HepG2 (cell line): ENCODE data around the gene JSRP1. TPM values are rescaled to one million over a fixed set of nuclear protein-coding genes. Genes with fewer than 3 reads are reported as not detected.

Experiments used
- ATAC-seq: fragments of 200-7000 bp; cut with Tn5 transposase; 3 replicates; pipeline ENCODE4 v1.9.1; 2020; ENCODE audit warnings: mild to moderate bottlenecking, moderate library complexity
- BruUV-seq: library from RNA; stranded (reverse); fragments of 400-500 nt; replicated peaks from 2 replicates; lab custom pipeline; 2021; lab: Mats Ljungman, UMichigan
- CTCF ChIA-PET: fragments of 300-600 bp; formaldehyde crosslinking; extraction: SDS; loops from one replicate; lab custom pipeline; 2021; ENCODE audit warnings: low total read pairs, inconsistent platforms, low intra/inter-chr PET ratio; lab: Yijun Ruan, JAX
- POLR2A ChIA-PET: fragments of 350-600 bp; sonication (Branson Sonifier 250); formaldehyde crosslinking; loops from one replicate; lab custom pipeline; 2020; ENCODE audit warnings: antibody characterized with exemption, inconsistent platforms; lab: Yijun Ruan, JAX
- DNase-seq: peaks from one replicate; pipeline ENCODE4 v3.0.0-alpha.2; 2015; ENCODE audit warnings: low spot score
- FAIRE-seq: peaks from 3 replicates; lab custom pipeline; 2011; peaks lifted over from hg19 to GRCh38; lab: Jason Lieb, UNC
- H2AFZ ChIP-seq: one replicate; pipeline ENCODE4 v1.6.1; 2011; ENCODE audit warnings: low read length, inconsistent platforms
- H3K27ac ChIP-seq: fragments of 300-600 bp; 3 replicates; pipeline ENCODE4 v1.8.0; 2011; ENCODE audit warnings: mixed run types, mild to moderate bottlenecking, mixed read lengths, low read length, inconsistent platforms; ENCODE audit not compliant: insufficient read depth; ENCODE audit errors: extremely low read length
- H3K27me3 ChIP-seq, 2 experiments: fragments of 200-600 bp in 1 of 2; 2 replicates in 1 of 2; 3 replicates in 1 of 2; pipeline versions ENCODE4 v1.6.0 to v1.8.0; 2011; ENCODE audit warnings: low read length in 2 of 2, mild to moderate bottlenecking in 2 of 2, moderate library complexity in 2 of 2, inconsistent platforms in 1 of 2; ENCODE audit not compliant: insufficient read depth in 2 of 2, control insufficient read depth in 1 of 2
- H3K36me3 ChIP-seq, 2 experiments: fragments of 200-600 bp in 1 of 2; replicated peaks in 1 of 2; 2 replicates in 1 of 2; 3 replicates in 1 of 2; pipeline versions ENCODE4 v1.5.1 to v1.8.0; 2011; ENCODE audit warnings: low read length in 2 of 2, inconsistent platforms in 1 of 2; ENCODE audit not compliant: insufficient read depth in 2 of 2, control insufficient read depth in 1 of 2
- H3K4me1 ChIP-seq: 2 replicates; pipeline ENCODE4 v1.5.1; 2012; ENCODE audit warnings: low read length, inconsistent platforms; ENCODE audit not compliant: insufficient read depth
- H3K4me2 ChIP-seq: 2 replicates; pipeline ENCODE4 v1.6.0; 2011; ENCODE audit warnings: low read depth, low read length, inconsistent platforms
- H3K4me3 ChIP-seq, 3 experiments: fragments of 200-600 bp in 1 of 3; sonication (generic), shearing (Covaris generic) in 1 of 3; replicated peaks in 1 of 3; 2 replicates each; pipeline ENCODE4 v1.5.1; 2011 to 2016; ENCODE audit warnings: low read length in 3 of 3, inconsistent platforms in 2 of 3, low read depth in 2 of 3, mild to moderate bottlenecking in 2 of 3, control low read depth in 1 of 3, mixed read lengths in 1 of 3; ENCODE audit not compliant: insufficient read depth in 1 of 3
- H3K79me2 ChIP-seq: one replicate; pipeline ENCODE4 v1.6.1; 2011; ENCODE audit warnings: low read length, inconsistent platforms; ENCODE audit not compliant: insufficient read depth
- H3K9ac ChIP-seq: 2 replicates; pipeline ENCODE4 v1.6.0; 2011; ENCODE audit warnings: mild to moderate bottlenecking, low read depth, low read length, inconsistent platforms; ENCODE audit not compliant: insufficient read depth
- H3K9me3 ChIP-seq: 2 replicates; pipeline ENCODE4 v1.5.1; 2012; ENCODE audit warnings: mild to moderate bottlenecking, low read length
- H4K20me1 ChIP-seq: 2 replicates; pipeline ENCODE4 v1.6.0; 2011; ENCODE audit warnings: inconsistent platforms, mild to moderate bottlenecking, low read length, moderate library complexity; ENCODE audit not compliant: insufficient read depth
- AGO1 ChIP-seq: fragments of 200-400 bp; formaldehyde crosslinking; IDR thresholded peaks from 2 replicates; pipeline ENCODE4 v1.6.1; 2017; ENCODE audit warnings: mild to moderate bottlenecking, low read depth, low read length, moderate library complexity; ENCODE audit not compliant: poor library complexity, severe bottlenecking
- AGO2 ChIP-seq: fragments of 200-400 bp; formaldehyde crosslinking; optimal IDR thresholded peaks from 2 replicates; pipeline ENCODE3; 2017; ENCODE audit warnings: mild to moderate bottlenecking, low read depth, low read length, moderate library complexity
- MLX ChIP-seq: IDR thresholded peaks from 2 replicates; pipeline ENCODE4 v1.6.1; 2016
- PAF1 ChIP-seq: IDR thresholded peaks from 2 replicates; pipeline ENCODE4 v1.6.1; 2016; ENCODE audit warnings: missing genetic modification reagents, missing compliant biosample characterization
- POLR2A ChIP-seq, 2 experiments: IDR thresholded peaks; 2 replicates each; pipeline ENCODE4 v1.6.1; 2011; ENCODE audit warnings: low read depth in 2 of 2, low read length in 2 of 2, mild to moderate bottlenecking in 1 of 2, moderate library complexity in 1 of 2; ENCODE audit not compliant: insufficient read depth in 1 of 2
- RBM22 ChIP-seq: fragments of 200-400 bp; formaldehyde crosslinking; optimal IDR thresholded peaks from 2 replicates; pipeline ENCODE3; 2017; ENCODE audit warnings: mild to moderate bottlenecking, low read length, moderate library complexity
- SAP130 ChIP-seq: IDR thresholded peaks from 2 replicates; pipeline ENCODE4 v1.6.1; 2016; ENCODE audit warnings: low read depth
- ZBTB33 ChIP-seq: sonication (generic); formaldehyde crosslinking; IDR thresholded peaks from 2 replicates; pipeline ENCODE4 v1.4.0; 2020; ENCODE audit warnings: missing genetic modification reagents
- WGBS: methylation state at CpG from one replicate; pipeline ENCODE4 v1.1.6; 2017; ENCODE audit warnings: low lambda C conversion rate; 5-methylcytosine and 5-hydroxymethylcytosine counted together
- in situ Hi-C: cut with HindIII; loops from 2 replicates; pipeline ENCODE4 v1.10.0; 2017; ENCODE audit warnings: low pct_unique_long_range_greater_than_20kb; ENCODE audit not compliant: extremely low pct_ligation_motif_present
- intact Hi-C: fragments of 100-400 bp; cut with micrococcal nuclease; formaldehyde crosslinking; loops from one replicate; pipeline ENCODE4 v1.10.0; 2022; ENCODE audit not compliant: unreplicated experiment
- polyA plus RNA-seq, 8 experiments: library from polyadenylated mRNA; depleted of rRNA in 3 of 8; stranded (reverse) in 7 of 8; unstranded in 1 of 8; fragments of >200 nt; fragmentation: Illumina TruSeq in 4 of 8; extraction: Trizol in 4 of 8; gene quantifications; 2 replicates each; pipeline versions ENCODE4 v1.2.1 to v1.2.3, GENCODE V29; 2011 to 2016; ENCODE audit warnings: low read depth in 4 of 8, missing spikeins in 1 of 8, mixed read lengths in 1 of 8; ENCODE audit not compliant: insufficient read depth in 1 of 8
- total RNA-seq, 5 experiments: library from RNA; depleted of rRNA; stranded (reverse); fragments of >200 nt; fragmentation: Illumina TruSeq; extraction: Trizol; gene quantifications; 2 replicates each; pipeline ENCODE4 v1.2.3, GENCODE V29; 2016; ENCODE audit warnings: low read depth in 1 of 5

Gene JSRP1
- total and polyA plus RNA-seq, 2 of the 13 experiments (the other 11 are each of a cell fraction or from before 2014, with no cell fraction given), result 0.16 to 0.38 TPM

- WGBS, result 98% methylated on average over 24 of the region's 45 CpGs
- H3K9ac ChIP-seq, result no peak overlapping the region
- H3K79me2 ChIP-seq, result no peaks in the 10 kb centered on the region
- H2AFZ ChIP-seq, result no peak overlapping the region
- TF ChIP-seq AGO2 (peak; percentile 77), MLX (CRISPR knock-in tag) (no peak), RBM22 (peak; percentile 32), POLR2A (IDR thresholded peaks at IDR 0.05; ENCODE audit: insufficient read depth in 1 of 2, low read depth in 2 of 2, low read length in 2 of 2) (peak in 1 of 2 experiments; percentile 24; a peak in 1 of 4 replicates), PAF1 (CRISPR knock-in tag) (0 out of 2 replicates have a peak, but pooled peaks have one; percentile 35), ZBTB33 (CRISPR knock-in tag) (peak; percentile 29; the same call in 1 of the 2 replicates), SAP130 (CRISPR knock-in tag) (no peak), AGO1 (peak; percentile 24)
- no peak overlapping the region for H3K4me3 ChIP-seq
- H3K9me3 ChIP-seq, result no peaks in the 10 kb centered on the region
- BruUV-seq, result no TSS peak
- intact Hi-C loops, result loop anchor here (10.0 kb wide), 2 partner anchors 75 to 85 kb away; partner anchors contain the start of gene AP3D1
- in situ Hi-C loops, result loop anchor here (10.0 kb wide), 1 partner anchor 85 kb away; no protein-coding TSS in a partner anchor
- 0 out of 2 replicates have a peak, but pooled peaks cover 3% of the 10 kb centered on the region for H4K20me1 ChIP-seq
- POLR2A ChIA-PET, result interaction anchor here (1.0 kb wide), 1 partner anchor 17 kb away, joined by 3 read pairs; no protein-coding TSS in a partner anchor
- ATAC-seq (no peak), DNase-seq (no peak), FAIRE-seq (no peak)
- no peak overlapping the region for H3K27ac ChIP-seq
- no peak overlapping the region for H3K4me2 ChIP-seq
- peaks cover 34 to 52% of the 10 kb centered on the region in 2 experiments; a peak in 4 of 5 replicates for H3K36me3 ChIP-seq
- H3K27me3 ChIP-seq, result no peaks in the 10 kb centered on the region
- peaks cover 19% of the 10 kb centered on the region for H3K4me1 ChIP-seq
- CTCF ChIA-PET, result no interaction called here
Measured at GRCh38 chr19:2229103-2230032, 26.8 kb downstream of the JSRP1 start.
